Fibroblast of gingiva (primary cell): ENCODE measurements around the gene DTNBP1.

ENCODE experiments used
- DNase-seq: peaks from one replicate; pipeline ENCODE4 v3.0.0-alpha.2; 2011; ENCODE audit warnings: low read depth

DTNBP1 gene

GRCh38 chr6:15588971-15589634, 73.7 kb downstream of the DTNBP1 start:
- peak; percentile 62 for DNase-seq

- DNase-seq = no peak
These were observed 76.3 kb downstream of the DTNBP1 start for GRCh38 chr6:15586503-15586902.

DNA sequence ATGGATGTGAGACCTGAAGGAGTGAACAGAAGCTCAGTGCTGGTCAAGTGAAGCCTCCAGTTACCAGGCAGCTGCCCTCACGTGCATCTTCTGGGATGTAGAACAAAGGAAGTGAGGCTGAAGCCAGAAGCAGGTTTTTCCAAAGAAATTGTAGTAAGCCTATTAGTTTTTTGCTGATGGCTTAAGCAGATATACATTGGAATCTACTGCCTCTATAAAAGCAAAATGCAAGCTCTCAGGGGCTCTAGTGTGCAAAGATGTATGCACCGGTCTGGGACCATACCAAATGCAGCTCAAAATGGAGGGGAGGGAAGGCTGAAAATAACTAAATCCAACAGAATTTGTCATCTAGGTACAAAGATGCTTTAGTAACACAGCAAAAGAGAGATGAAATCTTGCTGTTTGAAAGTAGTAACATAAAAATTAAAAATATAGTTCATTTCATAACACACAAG, 77.0 kb downstream of the DTNBP1 start:
- DNase-seq = no peak

- DNase-seq = no peak
These were observed 80.3 kb downstream of the DTNBP1 start for GRCh38 chr6:15582499-15582898.

- no peak for DNase-seq
These were observed 81.1 kb downstream of the DTNBP1 start for GRCh38 chr6:15581751-15582150.

- DNase-seq = no peak
These were observed 82.5 kb downstream of the DTNBP1 start for GRCh38 chr6:15580326-15580725.

DNA sequence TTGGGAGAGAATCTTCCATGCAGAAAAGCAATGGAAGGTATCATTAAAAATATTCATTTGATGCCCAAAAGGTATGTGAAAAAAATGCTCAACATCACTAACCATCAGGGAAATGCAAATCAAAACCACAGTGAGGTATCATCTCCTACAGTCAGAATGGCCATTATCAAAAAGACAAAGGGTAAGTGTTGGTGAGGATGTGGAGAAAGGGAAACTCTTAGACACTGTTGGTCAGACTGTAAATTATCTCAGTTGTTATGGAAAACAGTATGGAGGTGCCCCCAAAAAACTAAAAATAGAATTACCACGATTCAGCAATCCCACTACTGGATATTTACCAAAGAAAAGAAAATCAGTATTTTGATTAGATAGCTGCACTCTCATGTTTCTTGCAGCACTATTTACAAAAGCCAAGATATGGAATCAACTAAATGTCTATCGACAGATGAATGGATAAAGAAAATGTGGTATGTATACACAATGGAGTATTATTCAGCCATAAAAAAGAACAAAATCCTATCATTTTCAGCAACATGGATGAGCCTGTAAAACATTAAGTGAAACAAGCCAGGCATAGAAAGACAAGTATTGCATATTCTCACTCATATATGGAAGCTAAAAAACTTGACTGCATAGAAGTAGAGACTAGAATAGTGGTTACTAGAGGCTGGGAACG, 84.0 kb downstream of the DTNBP1 start:
- DNase-seq = no peak

DNA sequence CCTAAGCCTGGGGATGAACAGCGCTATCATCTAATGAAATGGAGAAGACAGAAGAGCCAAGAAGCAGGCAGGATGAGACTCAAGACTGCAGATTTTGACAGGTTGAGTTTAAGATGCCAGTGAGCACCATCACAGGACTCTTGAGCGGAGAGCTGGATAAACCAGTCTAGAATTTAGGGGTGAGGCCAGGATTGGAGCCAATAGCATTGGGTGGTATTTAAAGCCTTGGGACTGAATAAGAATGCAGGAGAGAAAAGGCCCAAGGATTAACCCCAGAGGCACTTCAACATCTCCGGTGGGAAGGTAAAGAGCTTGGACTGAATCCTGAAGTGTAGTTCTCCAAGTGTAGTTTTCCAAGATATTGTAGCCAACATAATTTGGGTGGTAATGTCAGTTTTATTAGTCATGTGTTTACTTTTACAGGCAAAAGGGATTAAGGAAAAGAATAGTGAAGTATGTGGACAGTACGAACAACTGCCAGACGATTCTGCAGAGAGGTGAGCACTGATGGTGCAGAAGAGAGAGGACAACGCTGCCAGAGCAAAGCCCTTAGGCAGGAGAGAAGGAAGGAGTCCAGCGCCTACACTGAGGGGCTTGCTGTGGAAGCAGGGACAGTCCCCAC, 85.2 kb downstream of the DTNBP1 start:
- no peak for DNase-seq

- DNase-seq = no peak
These were observed 85.7 kb downstream of the DTNBP1 start for GRCh38 chr6:15577106-15577505.

DNA sequence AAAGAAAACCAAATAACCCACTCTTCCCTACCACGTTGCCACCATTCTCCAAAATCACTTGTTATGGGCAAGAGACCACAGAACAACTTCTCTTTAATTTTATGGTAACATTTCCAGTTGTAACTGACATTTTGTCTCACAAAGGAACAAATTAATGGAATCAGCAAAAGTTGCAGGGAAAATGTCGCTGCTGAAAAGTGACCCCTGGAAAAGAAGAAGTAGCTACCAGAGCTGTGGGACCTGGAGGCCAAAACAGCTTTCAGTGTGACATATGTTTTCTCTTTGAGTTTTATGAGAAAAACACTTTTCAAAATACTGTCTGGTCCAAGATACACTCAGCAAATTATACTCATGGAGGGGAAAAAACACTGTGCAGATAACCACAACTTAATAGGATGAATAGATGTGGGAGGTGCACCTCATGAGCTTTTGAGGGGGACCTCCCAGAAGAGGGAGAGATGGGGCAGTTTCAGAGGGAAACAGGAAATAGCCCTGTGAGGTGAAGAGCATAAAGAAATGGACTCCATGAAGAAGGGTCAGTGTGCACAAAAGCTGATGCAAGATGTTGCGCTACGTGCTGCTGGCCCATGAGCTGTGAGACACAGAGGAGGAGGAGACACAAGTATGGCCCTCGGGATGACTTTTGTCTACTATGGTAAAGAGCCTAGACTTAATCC, 87.3 kb downstream of the DTNBP1 start:
- no peak for DNase-seq

GRCh38 chr6:15574486-15574885, 88.3 kb downstream of the DTNBP1 start:
- DNase-seq = no peak

DNA sequence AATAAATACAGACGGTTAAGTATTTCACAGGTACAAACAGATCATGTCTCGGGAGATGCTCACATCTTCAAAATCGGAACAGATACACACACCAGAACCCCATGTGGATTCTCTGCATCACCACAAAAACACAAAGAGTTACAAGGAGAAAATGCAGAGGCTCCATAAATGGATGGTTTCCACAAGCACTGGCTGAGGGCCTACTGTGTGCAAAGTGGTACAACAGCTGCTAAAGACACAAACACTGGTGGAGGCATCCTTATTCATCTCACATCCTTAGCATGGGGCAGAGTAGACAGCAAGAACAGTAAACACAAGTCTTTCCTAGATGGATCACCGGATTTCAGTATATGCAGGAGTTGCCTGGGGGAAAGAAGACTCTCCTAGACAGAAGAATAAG, 88.8 kb downstream of the DTNBP1 start:
- DNase-seq = no peak

DNA sequence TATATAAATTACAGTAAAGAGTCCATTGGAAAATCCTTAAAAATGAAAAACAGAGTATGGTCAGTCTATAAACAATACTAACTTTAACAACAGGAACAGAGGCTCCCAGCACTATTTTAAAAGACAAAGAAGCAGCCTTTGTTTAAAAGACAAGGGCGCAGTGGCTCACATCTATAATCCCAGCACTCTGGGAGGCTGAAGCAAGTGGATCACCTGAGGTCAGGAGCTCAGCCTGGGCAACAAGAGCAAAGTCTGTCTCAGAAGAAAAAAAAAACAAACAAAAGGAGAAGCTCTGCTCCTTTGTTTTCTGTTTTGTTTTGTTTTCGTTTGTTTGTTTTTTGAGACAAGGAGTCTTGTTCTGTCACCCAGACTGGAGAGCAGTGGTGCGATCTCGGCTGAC, 89.4 kb downstream of the DTNBP1 start:
- DNase-seq = no peak

GRCh38 chr6:15572296-15573016, 90.4 kb downstream of the DTNBP1 start:
- DNase-seq = no peak

GRCh38 chr6:15570171-15570570, 92.7 kb downstream of the DTNBP1 start:
- no peak for DNase-seq

DNA sequence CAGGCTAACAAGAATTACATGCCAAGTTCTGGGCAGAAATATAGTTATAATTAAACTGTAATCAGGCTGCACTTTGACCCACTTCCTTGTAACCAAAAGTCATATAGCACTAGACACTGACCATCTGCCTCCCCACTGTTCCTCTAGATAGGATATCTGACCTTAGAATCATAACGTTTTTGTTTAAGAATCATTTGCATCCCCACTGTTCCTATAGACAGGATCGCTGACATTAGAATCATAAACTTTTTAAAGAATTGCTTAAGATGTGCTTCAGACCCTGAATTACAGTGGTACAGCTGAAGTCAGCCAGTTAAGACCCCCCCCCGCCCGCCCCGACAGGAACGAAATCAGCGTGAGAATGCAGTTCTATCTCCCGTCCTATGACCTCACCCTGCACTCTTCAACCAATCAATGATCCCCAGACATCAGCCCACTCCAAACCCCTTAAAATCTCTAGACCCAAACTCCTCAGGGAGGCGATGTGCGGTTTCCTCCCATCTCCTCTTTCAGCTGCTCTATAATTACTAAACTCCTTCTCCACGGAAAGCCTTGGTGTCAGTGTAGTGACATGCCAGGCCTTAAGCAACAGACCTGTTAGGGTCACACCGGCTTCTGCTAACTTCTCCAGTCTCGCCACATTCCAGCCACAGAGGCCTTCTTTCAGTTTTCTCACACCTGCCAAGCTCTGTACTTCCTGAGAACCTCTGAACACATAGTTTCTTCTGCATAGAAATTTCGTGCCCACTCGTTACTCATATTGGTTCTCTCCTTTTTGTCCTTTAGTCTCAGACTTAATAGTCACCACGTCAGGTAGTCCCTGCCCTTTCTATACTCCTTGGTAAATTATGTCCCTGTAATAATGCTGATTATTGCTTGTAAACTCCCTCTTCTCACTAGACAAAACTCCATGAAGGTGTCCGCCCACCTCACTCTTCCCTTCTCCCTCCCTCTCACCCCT, 93.5 kb downstream of the DTNBP1 start:
- DNase-seq = no peak

GRCh38 chr6:15562977-15563376, 99.9 kb downstream of the DTNBP1 start:
- no peak for DNase-seq

GRCh38 chr6:15561447-15562199, 101.2 kb downstream of the DTNBP1 start:
- peak; percentile 3 for DNase-seq

- DNase-seq = no peak
These were observed 102.1 kb downstream of the DTNBP1 start for GRCh38 chr6:15560713-15561112.

DNA sequence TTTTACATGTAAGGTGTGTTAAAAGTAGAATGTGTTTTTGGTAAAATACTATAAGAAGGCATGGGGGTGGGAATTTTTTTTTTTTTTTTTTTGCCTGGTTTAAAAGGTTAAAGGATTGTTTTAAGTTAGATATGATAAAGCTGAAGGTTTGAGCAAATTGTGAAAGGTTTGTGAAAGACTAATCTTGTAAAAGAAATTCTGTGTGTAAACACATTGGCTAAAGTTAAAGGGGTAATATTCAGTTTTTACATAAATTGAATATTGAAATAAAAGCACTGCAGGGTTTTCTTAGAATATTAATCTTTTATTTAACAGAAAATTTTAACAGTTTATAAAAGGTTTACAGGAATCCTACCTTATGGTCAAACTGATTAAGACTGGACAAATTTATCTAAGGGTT, 105.7 kb downstream of the DTNBP1 start:
- DNase-seq = no peak
